Activated T-cell treated with anti-CD3 and anti-CD28 coated beads, Interleukin-2, amount 50 U/mL, for 72 hours (primary cell): ENCODE measurements around the gene PHKG2. TPM values are rescaled to one million over a fixed set of nuclear protein-coding genes. Genes with fewer than 3 reads are reported as not detected.

Experiments
- ATAC-seq, 2 donors: fragments of 150-1000 bp; cut with Tn5 transposase; replicated peaks in 1 of 2; 2 replicates each; pipeline ENCODE4 v1.10.0; 2021; ENCODE audit warnings: moderate library complexity in 2 of 2, mild to moderate bottlenecking in 1 of 2
- DNase-seq, 2 donors: peaks; one replicate each; pipeline ENCODE4 v3.0.0; 2021 to 2022; ENCODE audit warnings: mixed read lengths in 1 of 2
- H3K27ac Mint-ChIP-seq: one replicate; pipeline ENCODE4 v1.8.0; 2022; ENCODE audit warnings: mild to moderate bottlenecking, moderate library complexity, mixed read lengths
- H3K27me3 Mint-ChIP-seq: one replicate; pipeline ENCODE4 v1.8.0; 2022; ENCODE audit warnings: low read depth, mixed read lengths
- H3K36me3 Mint-ChIP-seq, 2 donors: one replicate each; pipeline ENCODE4 v1.8.0; 2022; ENCODE audit warnings: mixed read lengths in 2 of 2, mild to moderate bottlenecking in 1 of 2; ENCODE audit not compliant: insufficient read depth in 2 of 2
- H3K4me1 Mint-ChIP-seq: one replicate; pipeline ENCODE4 v1.8.0; 2022; ENCODE audit warnings: low read depth, mixed read lengths
- H3K4me3 Mint-ChIP-seq, 2 donors: one replicate each; pipeline ENCODE4 v1.8.0; 2022; ENCODE audit warnings: mild to moderate bottlenecking in 2 of 2, mixed read lengths in 2 of 2, moderate library complexity in 2 of 2
- H3K9me3 Mint-ChIP-seq, 2 donors: one replicate each; pipeline ENCODE4 v1.8.0; 2022; ENCODE audit warnings: mixed read lengths in 2 of 2
- total RNA-seq, 2 donors: library from RNA; stranded (reverse); gene quantifications; one replicate each; pipeline ENCODE4 v1.2.3, GENCODE V29; 2022

Gene PHKG2
- total RNA-seq, 2 donors from 2014 or later = 38.0 to 38.5 TPM

GRCh38 chr16:30750876-30751465 lies 2.7 kb downstream of the PHKG2 start:
- Mint-ChIP-seq H3K27ac (no peak overlapping the region), H3K36me3 (peaks cover 9 to 11% of the 10 kb centered on the region in 2 donors), H3K4me3 (no peak overlapping the region), H3K27me3 (no peaks in the 10 kb centered on the region), H3K4me1 (peaks cover 16% of the 10 kb centered on the region), H3K9me3 (no peaks in the 10 kb centered on the region)
- DNase-seq (no peak), ATAC-seq (no peak)

- no peak for ATAC-seq
- H3K4me1 Mint-ChIP-seq = peaks cover 7% of the 10 kb centered on the region
- H3K27me3 Mint-ChIP-seq = no peaks in the 10 kb centered on the region
- peaks cover 9 to 11% of the 10 kb centered on the region in 2 donors for H3K36me3 Mint-ChIP-seq
- DNase-seq = no peak
- H3K9me3 Mint-ChIP-seq = no peaks in the 10 kb centered on the region
- no peak overlapping the region for H3K27ac Mint-ChIP-seq
- H3K4me3 Mint-ChIP-seq = no peak overlapping the region
Observed at GRCh38 chr16:30753596-30753995, 5.4 kb downstream of the PHKG2 start.

DNA sequence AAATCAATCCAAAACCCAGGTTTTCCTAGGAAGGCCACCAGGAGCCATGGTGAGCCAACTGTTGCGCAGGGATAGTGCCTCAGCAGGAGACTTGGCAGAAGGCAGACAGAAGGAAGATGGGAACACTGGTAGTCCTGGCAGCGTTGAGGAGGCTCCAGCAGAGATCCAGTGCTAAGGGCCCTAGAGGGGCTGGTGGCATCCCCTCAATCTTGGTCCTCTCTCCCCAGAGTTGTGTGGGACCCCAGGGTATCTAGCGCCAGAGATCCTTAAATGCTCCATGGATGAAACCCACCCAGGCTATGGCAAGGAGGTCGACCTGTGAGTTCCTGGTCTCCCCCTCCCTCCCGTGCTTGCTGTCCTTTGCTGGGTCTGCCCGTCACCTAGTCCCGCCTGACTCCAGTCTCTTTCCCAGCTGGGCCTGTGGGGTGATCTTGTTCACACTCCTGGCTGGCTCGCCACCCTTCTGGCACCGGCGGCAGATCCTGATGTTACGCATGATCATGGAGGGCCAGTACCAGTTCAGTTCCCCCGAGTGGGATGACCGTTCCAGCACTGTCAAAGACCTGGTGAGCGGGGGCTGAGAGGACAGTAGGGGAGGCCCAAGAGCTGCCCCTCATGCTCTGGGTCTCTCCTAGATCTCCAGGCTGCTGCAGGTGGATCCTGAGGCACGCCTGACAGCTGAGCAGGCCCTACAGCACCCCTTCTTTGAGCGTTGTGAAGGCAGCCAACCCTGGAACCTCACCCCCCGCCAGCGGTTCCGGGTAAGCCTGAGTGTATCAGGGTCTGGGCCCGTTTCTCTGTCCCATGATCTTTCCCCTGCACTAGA lies 7.9 kb downstream of the PHKG2 start:
- H3K4me3 Mint-ChIP-seq = no peak overlapping the region
- peaks cover 6 to 9% of the 10 kb centered on the region in 2 donors for H3K36me3 Mint-ChIP-seq
- no peaks in the 10 kb centered on the region for H3K27me3 Mint-ChIP-seq
- no peaks in the 10 kb centered on the region for H3K9me3 Mint-ChIP-seq
- no peak for DNase-seq
- ATAC-seq = no peak
- no peak overlapping the region for H3K27ac Mint-ChIP-seq
- peaks cover 9% of the 10 kb centered on the region for H3K4me1 Mint-ChIP-seq

- ATAC-seq (no peak), DNase-seq (no peak)
- Mint-ChIP-seq H3K27me3 (no peaks in the 10 kb centered on the region), H3K27ac (no peak overlapping the region), H3K9me3 (no peaks in the 10 kb centered on the region), H3K4me3 (no peak overlapping the region), H3K36me3 (peaks cover 2 to 4% of the 10 kb centered on the region in 2 donors), H3K4me1 (peaks cover 11% of the 10 kb centered on the region)
Observed at GRCh38 chr16:30756781-30757100, 8.5 kb downstream of the PHKG2 start.

- ATAC-seq (no peak), DNase-seq (no peak)
- Mint-ChIP-seq H3K9me3 (no peaks in the 10 kb centered on the region), H3K4me1 (peaks cover 11% of the 10 kb centered on the region), H3K4me3 (no peak overlapping the region), H3K27me3 (no peaks in the 10 kb centered on the region), H3K36me3 (peaks cover 2 to 4% of the 10 kb centered on the region in 2 donors), H3K27ac (no peak overlapping the region)
Observed at GRCh38 chr16:30757316-30757715, 9.1 kb downstream of the PHKG2 start.

DNA sequence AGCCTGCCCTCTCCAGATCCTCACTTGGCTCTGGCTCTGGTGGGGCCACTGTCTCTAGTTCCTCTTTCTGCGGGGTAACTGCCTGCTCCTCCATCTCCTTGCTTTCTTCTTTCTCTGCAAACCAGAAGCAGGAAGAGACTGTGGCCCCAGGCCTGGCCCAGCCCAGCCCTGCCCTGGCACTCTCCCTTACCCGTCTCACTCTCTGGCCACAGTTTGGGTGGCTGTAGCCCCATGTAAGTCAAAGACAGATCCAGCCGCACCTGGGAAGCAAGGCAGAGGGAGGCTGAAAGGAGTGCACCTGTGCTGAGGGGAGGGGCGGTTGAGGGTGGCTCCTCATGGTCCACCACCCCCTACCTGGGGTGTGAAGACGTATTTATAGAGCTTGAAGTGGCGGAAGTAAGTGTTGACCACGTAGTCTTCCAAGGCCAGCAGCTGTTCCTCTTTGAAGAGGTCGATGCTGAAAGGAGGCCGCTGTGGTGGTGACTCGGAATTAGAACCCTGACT lies 10.8 kb downstream of the PHKG2 start:
- Mint-ChIP-seq H3K27ac (no peak overlapping the region), H3K4me3 (peak overlapping the region in 1 of 2 donors; percentile 24), H3K27me3 (no peaks in the 10 kb centered on the region)

GRCh38 chr16:30760001-30760559 lies 11.9 kb downstream of the PHKG2 start:
- DNase-seq (no peak), ATAC-seq (no peak)
- H3K4me1 Mint-ChIP-seq = peaks cover 28% of the 10 kb centered on the region
- H3K27ac Mint-ChIP-seq = no peak overlapping the region
- peaks cover 3 to 5% of the 10 kb centered on the region in 2 donors for H3K36me3 Mint-ChIP-seq
- no peaks in the 10 kb centered on the region for H3K9me3 Mint-ChIP-seq
- H3K4me3 Mint-ChIP-seq = peak overlapping the region in 1 of 2 donors; percentile 97
- no peaks in the 10 kb centered on the region for H3K27me3 Mint-ChIP-seq

More for the DNA sequence above, 10.8 kb downstream of the PHKG2 start:
- no peak for DNase-seq
- ATAC-seq = no peak
- Mint-ChIP-seq H3K4me1 (peaks cover 26% of the 10 kb centered on the region), H3K36me3 (peaks cover 5 to 10% of the 10 kb centered on the region in 2 donors), H3K9me3 (no peaks in the 10 kb centered on the region)

DNA sequence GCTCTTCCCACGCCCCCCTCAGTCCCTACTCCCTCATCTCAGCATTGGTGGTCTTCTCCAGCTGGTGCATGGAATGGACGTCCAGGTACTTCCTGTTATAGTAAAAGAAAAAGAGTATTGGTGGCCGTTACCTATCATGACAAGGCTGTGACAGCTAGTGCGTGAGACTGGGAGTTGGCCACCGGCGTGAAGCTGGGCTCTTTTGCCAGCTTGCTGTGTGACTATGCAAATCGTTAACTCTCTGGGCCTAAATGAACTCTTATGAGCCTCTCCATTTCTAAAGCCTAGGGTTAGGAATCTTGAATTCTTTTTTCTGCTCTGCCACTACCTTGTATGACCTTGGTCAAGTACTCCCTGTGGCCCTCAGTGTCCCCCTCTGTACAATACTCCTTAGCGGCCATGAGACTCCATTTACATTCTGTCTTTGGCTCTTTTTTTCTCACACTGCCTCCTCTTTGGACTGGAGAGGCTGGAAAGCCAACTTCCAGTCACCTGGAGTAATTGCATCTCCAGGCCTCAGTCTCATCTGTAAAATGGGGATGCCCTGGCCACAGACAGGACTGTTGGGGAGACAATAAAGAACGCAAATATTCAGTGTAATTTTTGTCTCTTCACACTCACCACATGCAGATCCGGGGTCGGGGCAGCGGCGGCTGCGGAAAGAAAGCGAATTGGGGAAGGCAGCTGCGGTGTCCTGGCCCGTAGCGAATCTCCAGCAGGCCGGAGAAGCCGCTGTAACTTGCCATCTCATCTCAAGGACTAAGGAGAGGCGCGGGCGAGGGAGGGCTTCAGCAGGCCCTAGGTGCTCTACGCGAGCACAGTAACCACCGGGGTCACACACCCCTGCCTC lies 12.6 kb downstream of the PHKG2 start:
- no peaks in the 10 kb centered on the region for H3K9me3 Mint-ChIP-seq
- H3K27me3 Mint-ChIP-seq = no peaks in the 10 kb centered on the region
- H3K4me3 Mint-ChIP-seq = peak overlapping the region; percentile 93 to 97
- DNase-seq (no peak), ATAC-seq (no peak)
- peaks cover 28% of the 10 kb centered on the region for H3K4me1 Mint-ChIP-seq
- peaks cover 3 to 9% of the 10 kb centered on the region in 2 donors for H3K36me3 Mint-ChIP-seq
- H3K27ac Mint-ChIP-seq = peak overlapping the region; percentile 3

GRCh38 chr16:30761427-30761927 lies 13.3 kb downstream of the PHKG2 start:
- ATAC-seq = peak; percentile 48 to 49
- Mint-ChIP-seq H3K9me3 (no peaks in the 10 kb centered on the region), H3K4me3 (peak overlapping the region; percentile 93 to 97), H3K36me3 (peaks cover 3 to 11% of the 10 kb centered on the region in 2 donors), H3K27ac (peak overlapping the region; percentile 93), H3K27me3 (no peaks in the 10 kb centered on the region), H3K4me1 (peaks cover 28% of the 10 kb centered on the region)
- DNase-seq = peak; percentile 43 to 54

- Mint-ChIP-seq H3K36me3 (peaks cover 3 to 16% of the 10 kb centered on the region in 2 donors), H3K4me3 (peak within 1 kb of the TSS; percentile 93 to 97), H3K9me3 (no peaks in the 10 kb centered on the region), H3K4me1 (peaks cover 28% of the 10 kb centered on the region), H3K27me3 (no peaks in the 10 kb centered on the region), H3K27ac (peak within 1 kb of the TSS; percentile 93)
- peak; percentile 94 to 97 for ATAC-seq
- DNase-seq = peak; percentile 95 to 96
Observed at GRCh38 chr16:30761928-30762902, 14.0 kb downstream of the PHKG2 start, which contains the start of the genes CFAP119 and RNF40. Gene CFAP119 (minus strand): TSS chr16:30762062. CDS start chr16:30761748, 314 bp downstream. Gene RNF40 (plus strand): TSS chr16:30762322. CDS start chr16:30762546, 224 bp downstream.

GRCh38 chr16:30762991-30763725 lies 14.9 kb downstream of the PHKG2 start:
- Mint-ChIP-seq H3K27ac (peak overlapping the region; percentile 93), H3K27me3 (no peaks in the 10 kb centered on the region), H3K4me1 (peaks cover 28% of the 10 kb centered on the region), H3K9me3 (no peaks in the 10 kb centered on the region), H3K36me3 (peaks cover 3 to 19% of the 10 kb centered on the region in 2 donors), H3K4me3 (peak overlapping the region; percentile 93 to 97)
- ATAC-seq (no peak), DNase-seq (no peak)
